Measurements from ENCODE around the gene NOTCH1. TPM values are rescaled to one million over a fixed set of nuclear protein-coding genes. Genes with fewer than 3 reads are reported as not detected.

The NOTCH1 gene
- polyA plus RNA-seq, 2 of the 4 experiments (the other 2 are of a cell fraction) = 0.88 to 5.7 TPM

- TF ChIP-seq RFX5 (IDR thresholded peaks at IDR 0.05) (no peak), MAX (IDR thresholded peaks at IDR 0.05) (no peak), FOSL2 (IDR thresholded peaks at IDR 0.05) (no peak), FOSL2 (CRISPR knock-in tag; IDR thresholded peaks at IDR 0.05) (no peak), SREBF2 (IDR thresholded peaks at IDR 0.05) (no peak), POLR2A (IDR thresholded peaks at IDR 0.05; ENCODE audit: low read length) (no peak), RAD21 (conservative IDR thresholded peaks at IDR 0.05 in 1 of 2, IDR thresholded peaks at IDR 0.05 in 1 of 2) (no peak), NR3C1 (IDR thresholded peaks at IDR 0.05) (no peak)
- CTCF ChIA-PET = interaction anchor here (1.1 kb wide), 1 partner anchor 22 kb away, joined by 3 read pairs; no protein-coding TSS in a partner anchor
- Histone ChIP-seq H3K4me2 (no peak overlapping the region), H3K27ac (no peak overlapping the region), H3K9me3 (no peaks in the 10 kb centered on the region), H3K4me3 (no peak overlapping the region), H3K4me1 (no peaks in the 10 kb centered on the region)
- POLR2A ChIA-PET = no interaction called here
- WGBS (ENCODE audit: missing lambda C conversion rate) = 96% methylated on average over 32 of the region's 46 CpGs
- FAIRE-seq (no peak), DNase-seq (ENCODE audit: low read depth in 1 of 2, low spot score in 1 of 2) (no peak), ATAC-seq (no peak)
Observed at GRCh38 chr9:136511670-136512592, 33.9 kb downstream of the NOTCH1 start.

- DNase-seq (ENCODE audit: low read depth in 1 of 2, low spot score in 1 of 2) (no peak), FAIRE-seq (no peak), ATAC-seq (no peak)
- H3K4me3 ChIP-seq = no peak overlapping the region
- H3K27ac ChIP-seq = no peak overlapping the region
- no peak overlapping the region for H3K4me2 ChIP-seq
- H3K4me1 ChIP-seq = no peaks in the 10 kb centered on the region
- ChIA-PET POLR2A (no interaction called here), CTCF (interaction anchor here (1.1 kb wide), 1 partner anchor 21 kb away, joined by 3 read pairs; no protein-coding TSS in a partner anchor)
- no peaks in the 10 kb centered on the region for H3K9me3 ChIP-seq
- WGBS (ENCODE audit: missing lambda C conversion rate) = 96% methylated on average over 27 of the region's 28 CpGs
- TF ChIP-seq TFCP2L1 (CRISPR knock-in tag; IDR thresholded peaks at IDR 0.05) (no peak), E2F6 (IDR thresholded peaks at IDR 0.05; ENCODE audit: borderline replicate concordance, low read depth) (no peak), HOXB5 (CRISPR knock-in tag; IDR thresholded peaks at IDR 0.05) (no peak), POLR2A (IDR thresholded peaks at IDR 0.05; ENCODE audit: low read length) (no peak), MAFK (IDR thresholded peaks at IDR 0.05; ENCODE audit: partially characterized antibody) (no peak), BCL3 (IDR thresholded peaks at IDR 0.05) (no peak), TP53 (CRISPR knock-in tag; IDR thresholded peaks at IDR 0.05) (no peak), POLR2AphosphoS2 (conservative IDR thresholded peaks at IDR 0.05; ENCODE audit: low read length) (no peak), HOXA7 (CRISPR knock-in tag; IDR thresholded peaks at IDR 0.05) (no peak), GATA3 (IDR thresholded peaks at IDR 0.05; ENCODE audit: borderline replicate concordance) (no peak), SREBF2 (IDR thresholded peaks at IDR 0.05) (no peak), CBX2 (IDR thresholded peaks at IDR 0.05; ENCODE audit: borderline replicate concordance, low read depth) (no peak), BHLHE40 (IDR thresholded peaks at IDR 0.05; ENCODE audit: low read depth, low read length) (no peak), MYC (IDR thresholded peaks at IDR 0.05; ENCODE audit: borderline replicate concordance, low read length) (no peak), REST (IDR thresholded peaks at IDR 0.05) (no peak)
Observed at GRCh38 chr9:136511144-136511669, 34.6 kb downstream of the NOTCH1 start.
